Muscle layer of duodenum (tissue), 2 donors: Measurements from ENCODE around the gene ZFP36L1.
A peak's percentile ranks its signal among the peaks of the same experiment; 100 is the strongest.

ENCODE experiments used
- H3K27ac ChIP-seq: one replicate; pipeline ENCODE4 v1.7.0; 2013; ENCODE audit warnings: mild to moderate bottlenecking, low read length
- H3K27me3 ChIP-seq: one replicate; pipeline ENCODE4 v1.7.0; 2013; ENCODE audit warnings: low read depth, mild to moderate bottlenecking, control low read depth, low read length
- H3K36me3 ChIP-seq, 2 donors: one replicate each; pipeline ENCODE4 v1.7.0; 2013; ENCODE audit warnings: low read length in 2 of 2, control low read depth in 1 of 2, mild to moderate bottlenecking in 1 of 2; ENCODE audit not compliant: insufficient read depth in 2 of 2, control insufficient read depth in 1 of 2
- H3K4me1 ChIP-seq, 2 donors: one replicate each; pipeline ENCODE4 v1.7.0; 2013; ENCODE audit warnings: low read length in 2 of 2, mild to moderate bottlenecking in 2 of 2, control low read depth in 1 of 2, moderate library complexity in 1 of 2; ENCODE audit not compliant: insufficient read depth in 2 of 2, control insufficient read depth in 1 of 2
- H3K4me3 ChIP-seq, 2 donors: one replicate each; pipeline ENCODE4 v1.7.0; 2013; ENCODE audit warnings: low read length in 2 of 2, low read depth in 1 of 2, mild to moderate bottlenecking in 1 of 2
- H3K9me3 ChIP-seq, 2 donors: one replicate each; pipeline ENCODE4 v1.7.0; 2013; ENCODE audit warnings: low read length in 2 of 2, control low read depth in 1 of 2, mild to moderate bottlenecking in 1 of 2; ENCODE audit not compliant: control insufficient read depth in 1 of 2
- donor health status: healthy.

The ZFP36L1 gene

DNA sequence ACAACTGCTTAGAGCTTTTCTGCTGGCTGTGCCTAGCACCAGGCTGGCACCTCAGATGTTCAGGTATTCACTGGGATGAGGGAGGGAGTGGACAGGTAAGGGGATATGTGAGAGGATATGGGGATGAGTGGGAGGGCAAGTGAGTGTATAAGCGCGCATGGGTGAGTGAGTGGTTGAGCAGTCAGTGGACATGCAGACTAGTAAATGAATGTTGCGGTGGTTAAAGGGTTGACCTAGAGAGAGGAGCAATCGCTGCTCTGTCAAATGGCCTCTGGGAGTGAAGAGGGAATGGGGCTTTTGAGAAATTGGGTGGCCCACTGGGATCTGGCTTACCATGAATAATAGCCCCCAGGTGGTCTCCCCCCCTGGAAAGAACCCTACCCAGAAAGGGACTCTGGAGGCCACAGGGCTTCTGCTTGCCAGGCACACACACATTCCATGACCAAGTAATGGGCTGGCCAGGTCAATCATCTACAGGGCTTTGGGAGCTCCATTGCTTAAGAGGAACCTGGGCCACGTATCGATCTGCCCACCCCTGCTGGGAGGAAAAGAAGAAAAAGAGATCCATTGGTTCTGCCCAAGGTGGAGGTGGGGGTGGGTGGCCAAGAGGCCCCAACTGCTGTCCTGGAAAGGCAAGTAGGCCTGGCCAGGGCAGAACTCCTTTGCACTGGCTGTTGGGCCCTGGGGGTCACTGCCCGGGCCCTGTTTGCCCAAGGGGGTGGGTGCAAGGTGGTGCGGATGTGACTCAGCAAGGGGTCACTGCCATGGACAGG, 30.8 kb upstream of the ZFP36L1 start:
- H3K27ac ChIP-seq: no peak overlapping the region
- no peak overlapping the region for H3K4me3 ChIP-seq
- H3K27me3 ChIP-seq: no peaks in the 10 kb centered on the region
- peaks cover 5 to 7% of the 10 kb centered on the region in 2 donors for H3K4me1 ChIP-seq
- H3K36me3 ChIP-seq: no peaks in the 10 kb centered on the region
- H3K9me3 ChIP-seq: no peaks in the 10 kb centered on the region

DNA sequence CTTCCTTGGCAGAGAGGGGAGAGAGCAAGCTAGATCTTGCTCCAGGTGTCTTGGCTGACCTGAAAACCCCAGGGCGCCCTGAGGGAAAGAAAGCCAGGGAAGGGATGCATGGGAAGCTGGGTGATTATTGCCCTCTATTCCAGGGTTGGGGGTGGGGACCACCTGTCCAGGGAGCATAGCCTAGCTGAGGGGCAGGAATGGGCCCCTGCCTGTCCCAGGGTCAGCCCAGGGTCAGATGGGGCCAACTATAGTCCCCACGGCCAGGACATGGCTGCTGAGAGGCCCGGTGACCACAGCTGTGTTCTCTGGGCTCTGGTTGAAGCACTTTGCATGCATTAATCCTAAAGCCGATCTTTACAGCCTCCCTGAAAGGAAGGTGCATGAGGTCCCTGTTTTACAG, 30.1 kb upstream of the ZFP36L1 start:
- H3K36me3 ChIP-seq: no peaks in the 10 kb centered on the region
- no peaks in the 10 kb centered on the region for H3K9me3 ChIP-seq
- no peak overlapping the region for H3K4me3 ChIP-seq
- H3K27me3 ChIP-seq: no peaks in the 10 kb centered on the region
- no peak overlapping the region for H3K27ac ChIP-seq
- peaks cover 5 to 7% of the 10 kb centered on the region in 2 donors for H3K4me1 ChIP-seq

DNA sequence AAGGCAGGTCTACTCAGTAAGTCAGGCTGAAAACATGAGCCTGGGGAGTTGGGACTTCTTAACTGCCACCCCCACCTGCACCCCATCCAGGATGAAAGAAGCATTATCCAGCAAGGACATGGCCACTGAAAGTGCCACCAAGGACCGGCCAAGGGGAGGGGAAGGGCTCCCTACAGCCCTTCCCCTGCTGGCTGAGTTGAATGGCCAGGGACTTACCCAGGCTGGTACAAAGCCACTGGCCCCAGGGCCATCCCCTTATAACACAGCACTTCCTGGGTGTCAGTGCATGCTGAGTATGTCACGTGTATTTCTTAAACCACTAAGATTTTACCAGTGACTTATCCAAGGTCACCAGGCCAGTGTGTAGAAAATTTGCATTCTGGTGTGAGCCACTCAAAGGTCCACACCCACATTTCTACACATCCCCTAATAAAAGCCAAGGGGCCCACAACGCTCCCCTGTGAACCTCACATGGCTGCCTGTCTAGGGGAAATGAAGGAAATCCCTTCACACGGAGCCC, 29.3 kb upstream of the ZFP36L1 start:
- no peak overlapping the region for H3K4me3 ChIP-seq
- H3K4me1 ChIP-seq: peaks cover 5 to 7% of the 10 kb centered on the region in 2 donors
- H3K9me3 ChIP-seq: no peaks in the 10 kb centered on the region
- H3K27ac ChIP-seq: no peak overlapping the region
- H3K36me3 ChIP-seq: no peaks in the 10 kb centered on the region
- H3K27me3 ChIP-seq: no peaks in the 10 kb centered on the region

DNA sequence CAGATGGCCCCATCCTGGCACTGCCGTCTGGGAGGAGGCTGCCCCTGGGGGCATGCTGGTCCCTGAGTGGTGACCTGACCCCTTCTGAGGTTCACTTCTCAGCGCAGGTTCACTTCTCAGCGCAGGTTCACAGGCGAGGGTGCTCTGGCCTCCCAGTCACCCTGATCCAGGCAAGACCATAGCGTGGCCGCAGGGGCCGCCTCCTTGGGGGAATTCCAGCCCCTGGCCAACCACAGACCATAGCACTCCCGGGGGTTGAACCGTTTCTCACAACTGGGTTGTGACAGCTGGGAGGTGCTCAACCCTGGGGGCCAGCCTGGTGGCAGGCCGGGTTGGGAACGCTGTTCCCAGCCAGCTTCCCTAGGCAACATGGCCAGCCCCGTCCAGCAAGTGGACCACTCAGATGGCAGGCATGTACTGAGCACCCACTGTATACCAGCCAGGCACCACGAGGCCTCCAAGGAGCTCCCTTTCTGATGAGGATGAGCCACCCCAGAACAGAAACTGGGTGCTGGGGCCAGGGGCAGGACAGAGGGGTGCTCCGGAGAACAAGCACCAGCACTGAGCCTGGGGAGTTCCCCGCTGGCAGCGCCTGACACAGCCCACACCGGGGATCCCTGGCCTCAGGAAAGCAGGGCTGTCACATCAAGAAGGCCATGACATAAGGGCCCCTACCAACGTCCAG, 28.3 kb upstream of the ZFP36L1 start:
- no peak overlapping the region for H3K4me3 ChIP-seq
- no peak overlapping the region for H3K27ac ChIP-seq
- no peaks in the 10 kb centered on the region for H3K36me3 ChIP-seq
- peaks cover 10% of the 10 kb centered on the region in 2 donors for H3K4me1 ChIP-seq
- no peaks in the 10 kb centered on the region for H3K9me3 ChIP-seq
- no peaks in the 10 kb centered on the region for H3K27me3 ChIP-seq

DNA sequence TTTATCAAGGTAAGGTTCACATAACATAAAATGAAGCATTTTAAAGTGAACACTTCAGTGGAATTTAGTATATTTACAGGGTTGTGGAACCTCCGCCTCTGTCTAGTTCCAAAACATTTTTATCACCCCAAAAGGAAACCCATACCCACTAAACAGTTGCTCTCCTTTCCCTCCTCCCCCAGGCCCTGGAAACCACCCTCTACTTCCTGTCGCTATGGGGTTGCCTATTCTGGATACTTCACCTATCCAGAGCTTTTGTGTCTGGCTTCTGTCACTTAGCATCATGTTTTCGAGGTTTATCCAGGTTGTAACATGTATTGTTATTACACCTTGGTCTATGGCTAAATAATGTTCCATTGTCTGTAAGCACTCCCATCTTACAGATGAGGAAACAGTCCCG, 27.7 kb upstream of the ZFP36L1 start:
- Histone ChIP-seq H3K4me3 (no peak overlapping the region), H3K27ac (no peak overlapping the region), H3K4me1 (peaks cover 12 to 14% of the 10 kb centered on the region in 2 donors)

DNA sequence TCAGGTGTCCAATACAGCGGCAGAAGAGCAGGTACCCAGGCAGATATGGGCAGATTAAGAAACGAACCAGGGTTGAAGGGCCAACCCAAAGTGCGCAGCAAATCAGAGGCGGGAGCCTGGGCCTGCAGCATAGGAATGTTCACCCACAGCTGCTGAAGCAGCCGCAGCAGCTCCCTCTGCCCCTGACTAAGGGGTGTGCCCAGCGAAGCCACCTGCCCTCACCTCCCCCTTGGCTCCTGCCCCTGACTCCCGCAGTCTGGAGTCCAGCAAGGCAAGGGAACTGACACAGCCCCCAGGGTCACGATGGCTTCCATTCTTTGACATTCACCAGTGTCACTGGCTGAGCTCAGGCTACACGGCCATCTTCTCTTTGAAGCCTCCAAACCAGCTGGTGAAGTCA, 27.3 kb upstream of the ZFP36L1 start:
- H3K4me3 ChIP-seq: no peak overlapping the region
- H3K9me3 ChIP-seq: no peaks in the 10 kb centered on the region
- no peaks in the 10 kb centered on the region for H3K27me3 ChIP-seq
- no peaks in the 10 kb centered on the region for H3K36me3 ChIP-seq
- peak overlapping the region; percentile 78 for H3K27ac ChIP-seq
- peaks cover 14 to 16% of the 10 kb centered on the region in 2 donors for H3K4me1 ChIP-seq

More for the DNA sequence above, 27.7 kb upstream of the ZFP36L1 start:
- H3K9me3 ChIP-seq: no peaks in the 10 kb centered on the region
- no peaks in the 10 kb centered on the region for H3K36me3 ChIP-seq
- no peaks in the 10 kb centered on the region for H3K27me3 ChIP-seq

DNA sequence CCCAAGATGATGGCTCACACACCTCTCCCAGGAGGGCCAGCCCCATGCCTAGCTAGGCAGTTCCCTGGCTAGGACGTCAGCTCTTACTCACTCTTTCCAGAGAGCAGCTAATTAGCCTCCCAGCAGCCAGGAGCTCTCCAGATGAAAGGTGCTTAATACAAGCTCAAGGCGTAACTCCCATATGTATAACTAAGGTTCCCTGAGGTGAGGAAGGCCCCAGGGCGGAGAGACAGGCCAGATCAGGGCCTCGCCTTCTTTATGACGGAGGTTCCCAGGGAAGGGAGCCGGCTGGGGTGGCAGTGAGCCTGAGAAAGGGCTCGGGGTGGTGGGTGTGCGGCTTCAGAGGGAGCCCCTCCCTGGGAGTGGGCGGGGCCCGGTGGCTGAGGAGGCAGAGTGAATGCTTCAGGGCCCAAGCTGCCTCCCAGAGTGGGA, 26.4 kb upstream of the ZFP36L1 start:
- Histone ChIP-seq H3K36me3 (no peaks in the 10 kb centered on the region), H3K4me3 (peak overlapping the region in 1 of 2 donors; percentile 33), H3K27ac (peak overlapping the region; percentile 78), H3K27me3 (no peaks in the 10 kb centered on the region), H3K9me3 (no peaks in the 10 kb centered on the region), H3K4me1 (peaks cover 11 to 17% of the 10 kb centered on the region in 2 donors)

DNA sequence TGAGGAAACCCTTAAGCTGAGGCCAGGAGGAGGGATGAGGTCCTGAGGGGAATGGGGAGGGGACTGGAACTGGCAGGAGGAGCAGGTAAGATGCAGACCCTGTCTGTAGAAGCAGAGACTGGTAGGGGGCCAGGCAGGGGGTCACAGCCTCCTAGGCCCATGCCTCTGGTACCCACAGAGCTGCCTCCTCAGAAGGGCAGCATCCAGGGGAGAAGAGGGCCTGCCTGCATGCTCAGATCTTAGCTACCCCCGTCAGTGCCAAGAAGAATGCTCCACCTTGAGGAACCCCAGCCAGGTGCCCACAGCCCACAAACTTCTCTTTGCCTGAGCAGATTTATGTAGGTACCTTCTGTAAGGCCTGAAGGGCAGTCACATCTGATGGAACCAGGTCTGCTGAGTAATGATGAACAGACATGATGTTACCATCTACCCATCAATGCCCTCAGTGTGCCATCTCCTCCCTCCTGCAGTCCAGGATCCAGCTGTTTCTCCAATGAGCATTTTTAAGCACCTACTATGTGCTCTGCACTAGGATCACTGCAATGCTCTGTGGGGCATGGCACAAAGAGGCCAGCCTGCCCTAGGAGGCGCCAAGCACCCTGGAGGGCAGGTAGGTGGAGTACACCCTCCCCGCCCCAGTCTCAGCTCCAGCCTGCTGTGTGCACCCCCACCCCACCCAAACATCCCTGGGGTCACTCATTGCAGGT, 24.8 kb upstream of the ZFP36L1 start:
- Histone ChIP-seq H3K9me3 (no peaks in the 10 kb centered on the region), H3K27ac (peak overlapping the region; percentile 68), H3K36me3 (no peaks in the 10 kb centered on the region), H3K4me3 (no peak overlapping the region), H3K4me1 (peaks cover 26 to 31% of the 10 kb centered on the region in 2 donors), H3K27me3 (no peaks in the 10 kb centered on the region)

DNA sequence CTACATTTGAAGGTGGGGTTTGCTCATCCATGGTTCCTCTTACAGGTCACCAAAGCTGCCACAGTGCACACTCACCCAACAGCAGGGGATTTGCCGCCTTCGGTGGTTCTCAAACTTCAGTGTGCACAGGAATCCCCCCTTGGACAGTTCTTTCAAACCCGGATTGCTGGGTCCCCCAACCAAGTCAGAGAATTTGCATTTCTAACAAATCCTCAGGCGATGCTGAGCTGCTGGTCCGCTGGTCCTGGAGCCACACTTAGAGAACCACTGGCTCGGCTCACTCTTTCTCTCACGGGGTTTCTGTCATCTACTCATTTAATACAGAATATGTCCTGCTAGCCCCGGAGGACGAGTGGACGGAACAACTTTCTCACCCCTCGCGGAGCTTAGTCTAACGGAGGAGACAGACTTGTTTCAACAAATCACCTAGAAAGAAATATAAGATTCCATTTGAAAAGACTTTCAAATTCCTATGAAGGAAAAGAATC, 24.1 kb upstream of the ZFP36L1 start:
- Histone ChIP-seq H3K27ac (peak overlapping the region; percentile 68), H3K9me3 (no peaks in the 10 kb centered on the region), H3K4me3 (peak overlapping the region; percentile 26 to 62), H3K27me3 (no peaks in the 10 kb centered on the region), H3K4me1 (peaks cover 29 to 31% of the 10 kb centered on the region in 2 donors), H3K36me3 (no peaks in the 10 kb centered on the region)

DNA sequence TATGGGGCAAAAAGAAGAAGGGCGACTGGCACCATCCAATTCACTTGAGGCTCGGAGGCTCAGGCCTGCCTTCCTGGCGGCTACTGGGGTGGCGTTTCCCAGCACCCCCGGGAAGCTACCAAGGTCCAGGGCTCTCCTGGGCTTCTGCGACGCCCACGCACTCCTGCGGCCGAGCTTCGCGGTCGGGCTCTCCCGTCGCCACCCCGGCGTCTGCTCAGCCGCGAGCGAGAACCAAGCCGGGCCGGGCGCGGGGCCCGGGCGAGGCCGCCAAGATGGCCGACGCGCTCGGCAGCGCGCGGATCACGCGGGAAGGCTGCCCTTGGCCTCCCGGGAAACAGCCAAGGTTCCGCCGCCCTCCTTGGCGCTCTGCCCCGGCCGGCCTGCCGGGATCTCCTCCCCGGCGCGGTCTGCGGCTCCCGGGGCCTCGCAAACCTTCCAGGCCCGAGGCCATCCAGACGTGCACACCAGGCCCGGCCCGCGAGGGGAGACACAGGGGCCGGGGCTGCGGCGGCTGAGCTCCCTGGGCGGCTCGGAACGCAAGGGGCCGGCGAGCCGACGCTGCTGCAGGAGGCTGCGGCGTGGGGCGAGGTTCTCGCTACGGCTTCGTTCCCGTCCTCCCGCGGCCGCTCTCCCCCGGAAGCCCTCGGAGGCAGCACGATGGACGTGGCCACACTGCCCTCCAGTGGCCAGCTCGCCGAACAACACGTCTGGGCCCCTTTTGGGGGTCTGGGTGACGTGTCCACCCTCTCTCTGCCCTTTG, 23.5 kb upstream of the ZFP36L1 start:
- peak overlapping the region; percentile 97 for H3K27ac ChIP-seq
- H3K4me3 ChIP-seq: peak overlapping the region; percentile 35 to 62
- H3K36me3 ChIP-seq: no peaks in the 10 kb centered on the region
- no peaks in the 10 kb centered on the region for H3K9me3 ChIP-seq
- peaks cover 30 to 31% of the 10 kb centered on the region in 2 donors for H3K4me1 ChIP-seq
- H3K27me3 ChIP-seq: no peaks in the 10 kb centered on the region
